K562 (cell line): ENCODE measurements around the gene RPS27. TPM values are rescaled to one million over a fixed set of nuclear protein-coding genes. Genes with fewer than 3 reads are reported as not detected.

Source experiments
- DMBX1 ChIP-seq: fragments of 250-450 bp; sonication (Bioruptor Pico); IDR thresholded peaks from 2 replicates; pipeline ENCODE4 v1.8.0; 2022; ENCODE audit warnings: inconsistent platforms, mild to moderate bottlenecking, moderate library complexity, borderline replicate concordance
- HMG20A ChIP-seq: fragments of 450-650 bp; formaldehyde crosslinking; conservative IDR thresholded peaks from 2 replicates; pipeline ENCODE4 v1.4.0; 2020; ENCODE audit warnings: mild to moderate bottlenecking, mixed read lengths
- HNRNPL ChIP-seq: fragments of 200-400 bp; formaldehyde crosslinking; IDR thresholded peaks from 2 replicates; pipeline ENCODE4 v1.6.1; 2017; ENCODE audit warnings: low read depth, mild to moderate bottlenecking, low read length
- HNRNPUL1 ChIP-seq: fragments of 200-400 bp; formaldehyde crosslinking; IDR thresholded peaks from 2 replicates; pipeline ENCODE4 v1.6.1; 2017; ENCODE audit warnings: low read length
- IFI16 ChIP-seq: fragments of 250-450 bp; sonication (Bioruptor Pico); IDR thresholded peaks from 2 replicates; pipeline ENCODE4 v2.1.2; 2022; ENCODE audit warnings: mild to moderate bottlenecking, inconsistent platforms
- JUN ChIP-seq, 2 experiments: sonication (generic) in 1 of 2; formaldehyde crosslinking in 1 of 2; IDR thresholded peaks; 2 replicates each; pipeline versions ENCODE4 v1.6.1 to v1.8.0; 2012 to 2022; ENCODE audit warnings: borderline replicate concordance in 2 of 2, mild to moderate bottlenecking in 2 of 2, improper control_type of control experiment in 1 of 2, low read depth in 1 of 2, low read length in 1 of 2, missing genetic modification reagents in 1 of 2
- MCM7 ChIP-seq, 2 experiments: fragments of 450-650 bp; IDR thresholded peaks; 2 replicates each; pipeline ENCODE4 v1.6.1; 2016 to 2018
- NCOA6 ChIP-seq: fragments of 450-650 bp; IDR thresholded peaks from 2 replicates; pipeline ENCODE4 v1.6.1; 2017; ENCODE audit warnings: mild to moderate bottlenecking
- NFE2L1 ChIP-seq: fragments of 450-650 bp; IDR thresholded peaks from 2 replicates; pipeline ENCODE4 v1.6.1; 2016; ENCODE audit warnings: missing genetic modification characterization, low read depth, mild to moderate bottlenecking, missing compliant biosample characterization, moderate library complexity, borderline replicate concordance
- NR4A1 ChIP-seq, 2 experiments: fragments of 250-450 bp in 1 of 2; fragments of 450-650 bp in 1 of 2; sonication (Bioruptor Pico) in 1 of 2; IDR thresholded peaks; 2 replicates each; pipeline versions ENCODE4 v1.4.0 to v1.6.1; 2016 to 2020; ENCODE audit warnings: mild to moderate bottlenecking in 2 of 2, missing compliant biosample characterization in 1 of 2, missing genetic modification characterization in 1 of 2, moderate library complexity in 1 of 2
- SAFB2 ChIP-seq: fragments of 200-400 bp; formaldehyde crosslinking; IDR thresholded peaks from 2 replicates; pipeline ENCODE4 v1.6.1; 2018; ENCODE audit warnings: borderline replicate concordance, low read length, low read depth, moderate library complexity; ENCODE audit not compliant: severe bottlenecking
- XRCC4 ChIP-seq: IDR thresholded peaks from one replicate; pipeline ENCODE4 v1.6.1; 2011; ENCODE audit not compliant: insufficient read depth, insufficient read length; ENCODE audit errors: extremely low read depth
- ZNF274 ChIP-seq: IDR thresholded peaks from 2 replicates; pipeline ENCODE4 v1.6.1; 2011; ENCODE audit warnings: low read depth, mild to moderate bottlenecking, low read length, moderate library complexity, borderline replicate concordance
- ZNF77 ChIP-seq: fragments of 250-450 bp; sonication (Bioruptor Pico); IDR thresholded peaks from 2 replicates; pipeline ENCODE4 v1.5.0; 2020
- polyA plus RNA-seq, 8 experiments: library from polyadenylated mRNA; depleted of rRNA in 4 of 8; stranded (reverse) in 5 of 8; unstranded in 3 of 8; fragments of >200 nt; fragmentation: Nextera tagmentation in 2 of 8; fragmentation: Illumina TruSeq in 1 of 8; extraction: Ambion mirVana in 2 of 8; extraction: Trizol in 1 of 8; gene quantifications; 2 replicates each; pipeline versions ENCODE4 v1.2.1 to v1.2.3, GENCODE V29; 2011 to 2014; ENCODE audit warnings: inconsistent platforms in 1 of 8, missing spikeins in 1 of 8
- total RNA-seq, 7 experiments: library from RNA; depleted of rRNA in 6 of 7; stranded (reverse); fragments of >200 nt in 6 of 7; fragmentation: Illumina TruSeq in 2 of 7; extraction: Trizol in 2 of 7; gene quantifications; 2 replicates each; pipeline versions ENCODE4 v1.2.1 to v1.2.3, GENCODE V29; 2011 to 2021; ENCODE audit warnings: low replicate concordance in 1 of 7
- TF ChIP-seq, protein P1 (sequence below): fragments of 250-450 bp; sonication (Bioruptor Pico); IDR thresholded peaks from 2 replicates; pipeline ENCODE4 v1.5.0; 2020; ENCODE audit warnings: mild to moderate bottlenecking
- TF ChIP-seq, protein P2 (sequence below), 2 experiments: fragments of 250-450 bp in 1 of 2; fragments of 450-650 bp in 1 of 2; sonication (Bioruptor Pico) in 1 of 2; IDR thresholded peaks; 2 replicates each; pipeline versions ENCODE4 v1.6.1 to v1.8.0; 2016 to 2021; ENCODE audit warnings: mild to moderate bottlenecking in 2 of 2, moderate library complexity in 2 of 2, missing compliant biosample characterization in 1 of 2, missing genetic modification characterization in 1 of 2
- TF ChIP-seq, protein P3 (sequence below): fragments of 250-450 bp; sonication (Bioruptor Pico); IDR thresholded peaks from 2 replicates; pipeline ENCODE4 v1.8.0; 2022; ENCODE audit warnings: inconsistent platforms
- TF ChIP-seq, protein P4 (sequence below): sonication (generic); formaldehyde crosslinking; IDR thresholded peaks from 2 replicates; pipeline ENCODE4 v1.8.0; 2022; ENCODE audit warnings: missing genetic modification reagents, mild to moderate bottlenecking, moderate library complexity, borderline replicate concordance
- TF ChIP-seq, protein P5 (sequence below): fragments of 450-650 bp; IDR thresholded peaks from 2 replicates; pipeline ENCODE4 v1.6.1; 2016; ENCODE audit warnings: missing biosample characterization, missing genetic modification characterization

The RPS27 gene
- total and polyA plus RNA-seq, 9 of the 15 experiments (the other 6 are each of a cell fraction or from before 2014, with no cell fraction given), result 2,091 to 9,377 (median 6,706) TPM

DNA sequence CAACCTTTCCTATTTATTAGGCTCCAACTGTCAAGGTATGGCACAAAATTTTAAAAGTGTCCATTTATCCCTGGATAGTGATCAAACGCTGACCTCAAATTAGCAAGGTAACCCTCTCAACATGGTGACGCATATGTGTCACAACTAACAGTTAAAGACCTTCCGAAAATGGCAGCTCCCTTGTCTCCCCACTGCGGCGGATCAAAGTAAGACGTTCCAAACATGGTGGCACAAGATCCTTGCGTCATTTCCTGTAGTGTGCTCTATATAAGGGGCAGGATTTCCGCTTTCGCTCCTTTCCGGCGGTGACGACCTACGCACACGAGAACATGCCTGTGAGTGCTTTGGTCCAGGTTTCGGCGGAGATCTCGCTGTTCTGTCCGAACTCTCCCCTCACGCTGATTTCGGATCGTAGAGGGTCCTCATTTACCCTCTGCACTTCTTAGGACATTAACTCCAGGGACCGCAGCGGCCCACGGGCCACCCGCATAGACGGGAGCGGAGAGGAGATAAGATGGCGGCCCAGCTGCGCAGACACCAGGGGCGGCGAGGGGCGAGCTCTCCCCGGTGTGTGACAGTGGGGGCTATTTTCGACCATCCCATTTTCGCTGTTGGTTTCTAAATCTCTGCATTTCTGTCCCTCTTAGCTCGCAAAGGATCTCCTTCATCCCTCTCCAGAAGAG is at the start of gene RPS27 (continued):
- TF ChIP-seq, protein P1, sequence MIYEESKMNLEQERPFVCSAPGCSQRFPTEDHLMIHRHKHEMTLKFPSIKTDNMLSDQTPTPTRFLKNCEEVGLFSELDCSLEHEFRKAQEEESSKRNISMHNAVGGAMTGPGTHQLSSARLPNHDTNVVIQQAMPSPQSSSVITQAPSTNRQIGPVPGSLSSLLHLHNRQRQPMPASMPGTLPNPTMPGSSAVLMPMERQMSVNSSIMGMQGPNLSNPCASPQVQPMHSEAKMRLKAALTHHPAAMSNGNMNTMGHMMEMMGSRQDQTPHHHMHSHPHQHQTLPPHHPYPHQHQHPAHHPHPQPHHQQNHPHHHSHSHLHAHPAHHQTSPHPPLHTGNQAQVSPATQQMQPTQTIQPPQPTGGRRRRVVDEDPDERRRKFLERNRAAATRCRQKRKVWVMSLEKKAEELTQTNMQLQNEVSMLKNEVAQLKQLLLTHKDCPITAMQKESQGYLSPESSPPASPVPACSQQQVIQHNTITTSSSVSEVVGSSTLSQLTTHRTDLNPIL, result no peak
- TF ChIP-seq HNRNPL, result no peak
- peak; percentile 45; the same call in 1 of the 2 replicates for TF ChIP-seq JUN (IDR thresholded peaks at IDR 0.05; ENCODE audit: borderline replicate concordance, low read depth, low read length)
- peak; percentile 87; the same call in 1 of the 2 replicates for TF ChIP-seq JUN (CRISPR knock-in tag; IDR thresholded peaks at IDR 0.05; ENCODE audit: borderline replicate concordance)
- no peak; the same call in 1 of the 2 replicates for TF ChIP-seq NCOA6
- TF ChIP-seq NR4A1 (CRISPR knock-in tag; IDR thresholded peaks at IDR 0.05), result no peak
- TF ChIP-seq NR4A1 (tag; IDR thresholded peaks at IDR 0.05), result peak; percentile 83; the same call in 1 of the 2 replicates
- TF ChIP-seq, protein P2, sequence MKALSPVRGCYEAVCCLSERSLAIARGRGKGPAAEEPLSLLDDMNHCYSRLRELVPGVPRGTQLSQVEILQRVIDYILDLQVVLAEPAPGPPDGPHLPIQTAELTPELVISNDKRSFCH (CRISPR knock-in tag; IDR thresholded peaks at IDR 0.05), result no peak
- TF ChIP-seq, protein P2 (tag; IDR thresholded peaks at IDR 0.05), result peak; percentile 88
- no peak for TF ChIP-seq ZNF77 (CRISPR knock-in tag)
- TF ChIP-seq HMG20A (CRISPR knock-in tag), result no peak
- no peak for TF ChIP-seq XRCC4
- TF ChIP-seq NFE2L1 (tag), result no peak
- TF ChIP-seq IFI16 (CRISPR knock-in tag), result no peak
- TF ChIP-seq DMBX1 (CRISPR knock-in tag), result no peak
- no peak for TF ChIP-seq ZNF274
- TF ChIP-seq, protein P3, sequence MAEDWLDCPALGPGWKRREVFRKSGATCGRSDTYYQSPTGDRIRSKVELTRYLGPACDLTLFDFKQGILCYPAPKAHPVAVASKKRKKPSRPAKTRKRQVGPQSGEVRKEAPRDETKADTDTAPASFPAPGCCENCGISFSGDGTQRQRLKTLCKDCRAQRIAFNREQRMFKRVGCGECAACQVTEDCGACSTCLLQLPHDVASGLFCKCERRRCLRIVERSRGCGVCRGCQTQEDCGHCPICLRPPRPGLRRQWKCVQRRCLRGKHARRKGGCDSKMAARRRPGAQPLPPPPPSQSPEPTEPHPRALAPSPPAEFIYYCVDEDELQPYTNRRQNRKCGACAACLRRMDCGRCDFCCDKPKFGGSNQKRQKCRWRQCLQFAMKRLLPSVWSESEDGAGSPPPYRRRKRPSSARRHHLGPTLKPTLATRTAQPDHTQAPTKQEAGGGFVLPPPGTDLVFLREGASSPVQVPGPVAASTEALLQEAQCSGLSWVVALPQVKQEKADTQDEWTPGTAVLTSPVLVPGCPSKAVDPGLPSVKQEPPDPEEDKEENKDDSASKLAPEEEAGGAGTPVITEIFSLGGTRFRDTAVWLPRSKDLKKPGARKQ, result no peak
- no peak for TF ChIP-seq HNRNPUL1
- TF ChIP-seq, protein P4, sequence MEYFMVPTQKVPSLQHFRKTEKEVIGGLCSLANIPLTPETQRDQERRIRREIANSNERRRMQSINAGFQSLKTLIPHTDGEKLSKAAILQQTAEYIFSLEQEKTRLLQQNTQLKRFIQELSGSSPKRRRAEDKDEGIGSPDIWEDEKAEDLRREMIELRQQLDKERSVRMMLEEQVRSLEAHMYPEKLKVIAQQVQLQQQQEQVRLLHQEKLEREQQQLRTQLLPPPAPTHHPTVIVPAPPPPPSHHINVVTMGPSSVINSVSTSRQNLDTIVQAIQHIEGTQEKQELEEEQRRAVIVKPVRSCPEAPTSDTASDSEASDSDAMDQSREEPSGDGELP (CRISPR knock-in tag), result peak; percentile 86
- TF ChIP-seq SAFB2, result no peak
- no peak for TF ChIP-seq MCM7 (IDR thresholded peaks at IDR 0.05)
- TF ChIP-seq, protein P5, sequence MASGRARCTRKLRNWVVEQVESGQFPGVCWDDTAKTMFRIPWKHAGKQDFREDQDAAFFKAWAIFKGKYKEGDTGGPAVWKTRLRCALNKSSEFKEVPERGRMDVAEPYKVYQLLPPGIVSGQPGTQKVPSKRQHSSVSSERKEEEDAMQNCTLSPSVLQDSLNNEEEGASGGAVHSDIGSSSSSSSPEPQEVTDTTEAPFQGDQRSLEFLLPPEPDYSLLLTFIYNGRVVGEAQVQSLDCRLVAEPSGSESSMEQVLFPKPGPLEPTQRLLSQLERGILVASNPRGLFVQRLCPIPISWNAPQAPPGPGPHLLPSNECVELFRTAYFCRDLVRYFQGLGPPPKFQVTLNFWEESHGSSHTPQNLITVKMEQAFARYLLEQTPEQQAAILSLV, result peak; percentile 64; the same call in 1 of the 2 replicates
